HL-60 (cell line): ENCODE data around the gene FLNB.

Experiments
- POLR2AphosphoS5 ChIP-seq: IDR thresholded peaks from 2 replicates; pipeline ENCODE4 v1.6.1; 2012; ENCODE audit warnings: low read depth
- TF ChIP-seq, protein P1 (sequence below): IDR thresholded peaks from one replicate; pipeline ENCODE4 v1.5.1; 2011; ENCODE audit warnings: low read length, control low read depth, inconsistent platforms; ENCODE audit not compliant: insufficient read depth

DNA sequence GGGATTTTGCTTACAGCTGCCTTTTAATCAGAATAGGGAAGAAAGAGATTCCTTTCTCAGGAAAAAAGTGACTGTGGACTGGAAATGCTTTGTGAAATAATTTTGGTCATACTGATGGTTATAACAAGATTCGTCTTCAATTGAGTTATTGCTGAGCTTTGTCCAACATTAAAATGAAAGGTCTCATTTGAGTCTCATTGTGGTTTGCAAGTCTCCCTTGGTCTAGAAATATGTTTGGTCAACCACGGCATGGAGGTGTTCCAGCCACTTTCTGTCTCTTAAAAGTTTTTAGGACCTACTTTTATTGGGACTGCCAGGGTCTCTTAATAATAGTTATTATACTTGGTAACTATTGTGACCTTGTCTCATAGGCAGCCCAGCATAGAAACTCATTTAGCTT is 15.3 kb downstream of the FLNB start:
- TF ChIP-seq, protein P1, sequence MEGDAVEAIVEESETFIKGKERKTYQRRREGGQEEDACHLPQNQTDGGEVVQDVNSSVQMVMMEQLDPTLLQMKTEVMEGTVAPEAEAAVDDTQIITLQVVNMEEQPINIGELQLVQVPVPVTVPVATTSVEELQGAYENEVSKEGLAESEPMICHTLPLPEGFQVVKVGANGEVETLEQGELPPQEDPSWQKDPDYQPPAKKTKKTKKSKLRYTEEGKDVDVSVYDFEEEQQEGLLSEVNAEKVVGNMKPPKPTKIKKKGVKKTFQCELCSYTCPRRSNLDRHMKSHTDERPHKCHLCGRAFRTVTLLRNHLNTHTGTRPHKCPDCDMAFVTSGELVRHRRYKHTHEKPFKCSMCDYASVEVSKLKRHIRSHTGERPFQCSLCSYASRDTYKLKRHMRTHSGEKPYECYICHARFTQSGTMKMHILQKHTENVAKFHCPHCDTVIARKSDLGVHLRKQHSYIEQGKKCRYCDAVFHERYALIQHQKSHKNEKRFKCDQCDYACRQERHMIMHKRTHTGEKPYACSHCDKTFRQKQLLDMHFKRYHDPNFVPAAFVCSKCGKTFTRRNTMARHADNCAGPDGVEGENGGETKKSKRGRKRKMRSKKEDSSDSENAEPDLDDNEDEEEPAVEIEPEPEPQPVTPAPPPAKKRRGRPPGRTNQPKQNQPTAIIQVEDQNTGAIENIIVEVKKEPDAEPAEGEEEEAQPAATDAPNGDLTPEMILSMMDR, result no peak
- no peak for TF ChIP-seq POLR2AphosphoS5
